Forelimb muscle (tissue), 1 donor: Measurements from ENCODE around the gene PRAMEF5. TPM values are rescaled to one million over a fixed set of nuclear protein-coding genes. Genes with fewer than 3 reads are reported as not detected.
"Not testable (repeated sequence)": the region's sequence is repeated elsewhere in the genome, so short reads cannot be mapped to it uniquely, and the experiment has no call there.

ENCODE experiments used
- DNase-seq: peaks from one replicate; pipeline ENCODE4 v3.0.0-alpha.2; 2013; ENCODE audit warnings: low read depth
- polyA plus RNA-seq: library from polyadenylated mRNA; unstranded; fragments of 120-200 nt; gene quantifications from one replicate; pipeline ENCODE4 v1.2.1, GENCODE V29; 2013; ENCODE audit not compliant: insufficient read length

PRAMEF5 gene
- polyA plus RNA-seq, 1 donor: not detected

GRCh38 chr1:13277016-13277415 is 23.0 kb downstream of the PRAMEF5 start:
- DNase-seq: not testable (repeated sequence)

- not testable (repeated sequence) for DNase-seq
Measured at GRCh38 chr1:13279617-13280016, 25.6 kb downstream of the PRAMEF5 start.

- DNase-seq: not testable (repeated sequence)
Measured at GRCh38 chr1:13285037-13285436, 31.0 kb downstream of the PRAMEF5 start, which contains the start of gene PRAMEF8. PRAMEF8 (minus strand) TSS chr1:13285137; CDS start chr1:13284091, 1,046 bp downstream.

- DNase-seq: not testable (repeated sequence)
Measured at GRCh38 chr1:13289030-13289429, 35.0 kb downstream of the PRAMEF5 start.

- DNase-seq: not testable (repeated sequence)
Measured at GRCh38 chr1:13297216-13297931, 43.4 kb downstream of the PRAMEF5 start.

- DNase-seq: not testable (repeated sequence)
Measured at GRCh38 chr1:13298699-13299098, 44.7 kb downstream of the PRAMEF5 start.

GRCh38 chr1:13302197-13302596 is 48.2 kb downstream of the PRAMEF5 start:
- DNase-seq: not testable (repeated sequence)

GRCh38 chr1:13303239-13303638 is 49.2 kb downstream of the PRAMEF5 start, which contains the start of gene PRAMEF33:
PRAMEF33 (plus strand) TSS chr1:13303539; CDS start chr1:13305955, 2,416 bp downstream.
- DNase-seq: not testable (repeated sequence)

Other genes starting within 250 kb of the PRAMEF5 start
- gene PRAMEF27, start 197.6 kb upstream of the PRAMEF5 start, polyA plus RNA-seq: not detected
- not detected for gene HNRNPCL3, start 193.4 kb upstream of the PRAMEF5 start, polyA plus RNA-seq
- not detected for gene PRAMEF25, start 183.4 kb upstream of the PRAMEF5 start, polyA plus RNA-seq
- gene HNRNPCL2, start 137.3 kb upstream of the PRAMEF5 start, polyA plus RNA-seq: not detected
- gene PRAMEF26, start 98.2 kb upstream of the PRAMEF5 start, polyA plus RNA-seq: not detected
- gene HNRNPCL4, start 88.6 kb upstream of the PRAMEF5 start, polyA plus RNA-seq: 0.20 TPM
- gene PRAMEF9, start 82.3 kb upstream of the PRAMEF5 start, polyA plus RNA-seq: not detected
- not detected for gene PRAMEF13, start 52.8 kb upstream of the PRAMEF5 start, polyA plus RNA-seq
- not detected for gene PRAMEF18, start 28.0 kb upstream of the PRAMEF5 start, polyA plus RNA-seq
- not detected for gene PRAMEF8, start 30.9 kb downstream of the PRAMEF5 start, polyA plus RNA-seq
- not detected for gene PRAMEF33, start 49.3 kb downstream of the PRAMEF5 start, polyA plus RNA-seq
- gene PRAMEF15, start 61.4 kb downstream of the PRAMEF5 start, polyA plus RNA-seq: not detected
- not detected for gene PRAMEF14, start 92.9 kb downstream of the PRAMEF5 start, polyA plus RNA-seq
- gene PRAMEF19, start 117.7 kb downstream of the PRAMEF5 start, polyA plus RNA-seq: not detected
- not detected for gene PRAMEF17, start 135.4 kb downstream of the PRAMEF5 start, polyA plus RNA-seq
- gene PRAMEF20, start 156.3 kb downstream of the PRAMEF5 start, polyA plus RNA-seq: not detected